GM19193 (cell line): ENCODE results near the gene ACOT12.

Source experiments
- POLR2A ChIP-seq: IDR thresholded peaks from 4 replicates; pipeline ENCODE4 v1.6.1; 2011; ENCODE audit not compliant: insufficient read depth, insufficient read length; ENCODE audit errors: extremely low read depth

Gene ACOT12

DNA sequence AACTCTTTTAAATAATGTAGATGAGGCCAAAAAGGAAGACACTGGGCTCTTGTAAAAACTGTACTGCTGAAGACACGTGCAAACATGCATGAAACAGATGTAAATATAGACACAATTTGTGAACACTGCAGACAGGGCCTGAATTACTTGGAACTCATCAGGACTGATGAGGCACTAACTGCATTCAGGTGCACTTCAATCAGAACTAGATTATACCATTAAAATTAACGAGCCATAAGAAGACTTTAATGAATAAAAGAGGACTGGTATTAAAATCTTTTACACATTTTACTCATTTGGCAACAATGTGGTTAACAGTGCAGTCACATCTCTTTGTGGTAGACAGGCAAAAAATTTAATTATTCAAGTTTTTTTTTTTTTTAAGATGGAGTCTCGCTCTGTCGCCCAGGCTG lies 105.9 kb downstream of the ACOT12 start:
- no peak for TF ChIP-seq POLR2A

DNA sequence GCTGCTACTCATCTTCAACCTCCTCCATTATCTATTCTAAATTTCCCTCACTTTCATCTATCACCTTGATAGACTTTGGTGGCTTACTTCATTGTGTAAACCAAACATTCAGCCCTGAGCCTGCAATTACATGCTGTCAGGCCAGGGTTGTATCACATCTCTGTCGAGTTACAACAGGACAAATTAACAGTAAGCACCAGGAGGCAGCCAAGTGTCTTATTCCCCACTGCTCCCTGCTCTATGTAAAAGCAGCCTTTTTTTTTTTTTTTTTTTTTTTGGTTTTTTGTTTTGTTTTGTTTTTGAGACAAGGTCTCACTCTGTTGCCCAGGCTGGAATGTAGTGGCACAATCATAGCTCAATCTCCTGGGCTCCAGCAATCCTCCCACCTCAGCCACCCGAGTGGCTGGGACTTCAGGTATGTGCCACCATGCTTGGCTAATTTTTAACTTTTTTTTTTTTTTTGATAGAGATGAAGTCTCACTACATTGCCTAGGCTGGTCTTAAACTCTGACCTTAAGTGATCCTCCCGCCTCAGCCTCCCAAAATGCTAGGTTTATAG lies 107.8 kb downstream of the ACOT12 start:
- no peak for TF ChIP-seq POLR2A

DNA sequence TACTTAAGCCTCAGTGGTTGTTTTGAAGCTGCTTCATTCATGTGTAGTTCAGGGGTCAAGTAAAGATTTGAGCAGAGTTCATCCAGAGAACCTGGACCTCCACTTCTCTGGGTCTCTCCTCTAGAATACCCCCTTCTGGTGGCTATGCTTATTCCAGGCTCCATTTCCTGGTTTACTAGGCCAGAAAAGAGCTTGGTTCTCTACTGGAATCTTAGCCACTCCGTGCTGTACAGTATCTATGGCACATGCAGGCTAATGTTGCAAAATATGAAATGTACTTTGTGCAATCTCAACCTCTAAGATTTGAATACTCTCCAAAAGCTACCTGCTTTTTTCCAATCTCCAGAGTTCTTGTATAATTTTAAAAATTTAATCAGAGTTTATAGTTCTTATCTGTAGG lies 110.0 kb downstream of the ACOT12 start:
- no peak for TF ChIP-seq POLR2A
